ENCODE results near the gene EPS8L2. TPM values are rescaled to one million over a fixed set of nuclear protein-coding genes. Genes with fewer than 3 reads are reported as not detected.
A peak's percentile ranks its signal among the peaks of the same experiment; 100 is the strongest.

EPS8L2 gene
- total RNA-seq, 1 experiment from 2014 or later = 0.90 TPM

DNA sequence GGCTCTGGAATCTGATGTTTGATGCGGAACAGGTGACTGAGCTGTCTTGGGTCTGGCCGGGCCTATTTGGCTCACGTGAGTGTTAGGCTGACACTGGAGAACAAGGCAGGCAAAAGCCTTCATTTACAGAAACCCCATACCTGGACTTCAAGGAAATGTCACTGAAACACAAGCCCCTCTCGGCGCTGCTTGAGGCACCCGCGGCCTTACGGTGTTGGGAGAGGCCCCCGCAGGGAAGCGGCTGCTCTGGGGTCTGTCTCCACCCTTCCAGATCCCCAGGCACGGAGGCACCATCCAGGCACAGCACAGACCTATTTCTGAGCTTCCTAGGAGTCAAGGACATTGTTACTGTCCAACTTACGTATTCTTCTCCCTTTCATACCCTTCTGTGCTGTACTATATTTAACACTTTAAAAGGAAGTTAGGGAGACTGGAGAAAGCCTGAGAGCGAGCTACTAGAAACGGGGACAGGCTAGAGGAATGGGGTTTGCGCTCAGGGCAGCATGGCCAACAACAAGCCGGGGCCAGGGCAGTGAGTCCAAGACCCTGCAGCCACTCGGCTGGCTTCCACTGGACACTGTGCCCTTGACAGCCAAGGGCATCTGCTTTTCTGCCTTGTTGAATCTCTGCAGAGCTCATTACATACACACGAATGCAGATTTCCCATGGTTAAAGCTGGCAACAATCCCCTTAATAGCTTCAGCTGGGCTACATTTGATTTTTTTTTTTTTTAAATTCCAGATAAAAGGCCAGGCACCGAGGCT, 45.2 kb upstream of the EPS8L2 start:
- Histone ChIP-seq H3K4me1 (ENCODE audit: insufficient read depth, low read length, poor library complexity, severe bottlenecking) (peaks cover 15% of the 10 kb centered on the region), H3K36me3 (ENCODE audit: insufficient read depth, low read length, poor library complexity, severe bottlenecking) (peaks cover 6% of the 10 kb centered on the region), H3K27ac (ENCODE audit: low read depth, low read length, poor library complexity, severe bottlenecking) (no peak overlapping the region), H3K4me3 (ENCODE audit: low read depth, low read length, poor library complexity, severe bottlenecking) (no peak overlapping the region), H3K27me3 (replicated peaks; ENCODE audit: insufficient read depth, low read depth, low read length, poor library complexity) (no peaks in the 10 kb centered on the region), H3K9me3 (ENCODE audit: low read depth, low read length, poor library complexity, severe bottlenecking) (no peaks in the 10 kb centered on the region)
- intact Hi-C loops (cut with micrococcal nuclease; ENCODE audit: unreplicated experiment) = loop anchor here (5.0 kb wide), 1 partner anchor 61 kb away; no protein-coding TSS in a partner anchor
- POLR2A ChIA-PET (ENCODE audit: low non-redundant PET) = no interaction called here
- BruUV-seq (replicated peaks) = no TSS peak
- CTCF ChIA-PET = interaction anchor here (0.6 kb wide), 1 partner anchor 106 kb away, joined by 5 read pairs; no protein-coding TSS in a partner anchor
- no peak for DNase-seq (ENCODE audit: low spot score)
- no peak for TF ChIP-seq EZH2 (IDR thresholded peaks at IDR 0.05; ENCODE audit: borderline replicate concordance, low read depth, low read length, poor library complexity, severe bottlenecking)
- TF ChIP-seq, protein P1, sequence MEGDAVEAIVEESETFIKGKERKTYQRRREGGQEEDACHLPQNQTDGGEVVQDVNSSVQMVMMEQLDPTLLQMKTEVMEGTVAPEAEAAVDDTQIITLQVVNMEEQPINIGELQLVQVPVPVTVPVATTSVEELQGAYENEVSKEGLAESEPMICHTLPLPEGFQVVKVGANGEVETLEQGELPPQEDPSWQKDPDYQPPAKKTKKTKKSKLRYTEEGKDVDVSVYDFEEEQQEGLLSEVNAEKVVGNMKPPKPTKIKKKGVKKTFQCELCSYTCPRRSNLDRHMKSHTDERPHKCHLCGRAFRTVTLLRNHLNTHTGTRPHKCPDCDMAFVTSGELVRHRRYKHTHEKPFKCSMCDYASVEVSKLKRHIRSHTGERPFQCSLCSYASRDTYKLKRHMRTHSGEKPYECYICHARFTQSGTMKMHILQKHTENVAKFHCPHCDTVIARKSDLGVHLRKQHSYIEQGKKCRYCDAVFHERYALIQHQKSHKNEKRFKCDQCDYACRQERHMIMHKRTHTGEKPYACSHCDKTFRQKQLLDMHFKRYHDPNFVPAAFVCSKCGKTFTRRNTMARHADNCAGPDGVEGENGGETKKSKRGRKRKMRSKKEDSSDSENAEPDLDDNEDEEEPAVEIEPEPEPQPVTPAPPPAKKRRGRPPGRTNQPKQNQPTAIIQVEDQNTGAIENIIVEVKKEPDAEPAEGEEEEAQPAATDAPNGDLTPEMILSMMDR (conservative IDR thresholded peaks at IDR 0.05; ENCODE audit: low read depth, low read length) = no peak

DNA sequence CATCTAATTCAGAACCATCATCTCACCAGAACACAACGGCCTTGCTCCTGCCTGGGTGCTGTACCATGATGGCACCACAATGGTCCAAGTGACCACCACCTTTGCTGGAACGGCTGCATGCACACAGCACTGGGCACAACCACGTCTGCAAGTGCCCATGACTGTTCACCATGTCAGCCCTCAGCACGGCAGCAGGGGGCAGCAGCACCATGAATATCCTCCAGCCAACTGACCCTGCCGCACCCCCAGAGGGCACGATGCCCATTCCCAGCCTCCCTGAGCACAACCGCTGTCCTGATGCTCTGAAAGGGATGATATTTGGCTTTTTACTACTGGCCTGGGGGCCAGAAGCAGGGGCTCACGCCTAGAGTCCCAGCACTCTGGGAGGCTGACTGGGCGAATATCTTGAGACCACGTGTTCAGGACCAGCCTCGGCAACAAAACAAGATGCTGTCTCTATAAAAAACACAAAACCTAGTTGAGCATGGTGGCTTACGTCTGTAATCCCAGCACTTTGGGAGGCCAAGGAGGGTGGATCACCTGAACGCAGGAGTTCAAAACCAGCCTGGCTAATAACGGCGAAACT, 43.2 kb upstream of the EPS8L2 start:
- intact Hi-C loops (cut with micrococcal nuclease; ENCODE audit: unreplicated experiment) = loop anchor here (5.0 kb wide), 1 partner anchor 60 kb away; no protein-coding TSS in a partner anchor
- peaks cover 9% of the 10 kb centered on the region for H3K36me3 ChIP-seq (ENCODE audit: insufficient read depth, low read length, poor library complexity, severe bottlenecking)
- TF ChIP-seq EZH2 (IDR thresholded peaks at IDR 0.05; ENCODE audit: borderline replicate concordance, low read depth, low read length, poor library complexity, severe bottlenecking) = no peak
- TF ChIP-seq, protein P1 (conservative IDR thresholded peaks at IDR 0.05; ENCODE audit: low read depth, low read length) = peak; percentile 69
- H3K27me3 ChIP-seq (replicated peaks; ENCODE audit: insufficient read depth, low read depth, low read length, poor library complexity) = no peaks in the 10 kb centered on the region
- peak; percentile 41 for DNase-seq (ENCODE audit: low spot score)
- H3K4me1 ChIP-seq (ENCODE audit: insufficient read depth, low read length, poor library complexity, severe bottlenecking) = peaks cover 18% of the 10 kb centered on the region
- H3K27ac ChIP-seq (ENCODE audit: low read depth, low read length, poor library complexity, severe bottlenecking) = no peak overlapping the region
- no peaks in the 10 kb centered on the region for H3K9me3 ChIP-seq (ENCODE audit: low read depth, low read length, poor library complexity, severe bottlenecking)
- ChIA-PET POLR2A (ENCODE audit: low non-redundant PET) (no interaction called here), CTCF (no interaction called here)
- no peak overlapping the region for H3K4me3 ChIP-seq (ENCODE audit: low read depth, low read length, poor library complexity, severe bottlenecking)
- no TSS peak for BruUV-seq (replicated peaks)

DNA sequence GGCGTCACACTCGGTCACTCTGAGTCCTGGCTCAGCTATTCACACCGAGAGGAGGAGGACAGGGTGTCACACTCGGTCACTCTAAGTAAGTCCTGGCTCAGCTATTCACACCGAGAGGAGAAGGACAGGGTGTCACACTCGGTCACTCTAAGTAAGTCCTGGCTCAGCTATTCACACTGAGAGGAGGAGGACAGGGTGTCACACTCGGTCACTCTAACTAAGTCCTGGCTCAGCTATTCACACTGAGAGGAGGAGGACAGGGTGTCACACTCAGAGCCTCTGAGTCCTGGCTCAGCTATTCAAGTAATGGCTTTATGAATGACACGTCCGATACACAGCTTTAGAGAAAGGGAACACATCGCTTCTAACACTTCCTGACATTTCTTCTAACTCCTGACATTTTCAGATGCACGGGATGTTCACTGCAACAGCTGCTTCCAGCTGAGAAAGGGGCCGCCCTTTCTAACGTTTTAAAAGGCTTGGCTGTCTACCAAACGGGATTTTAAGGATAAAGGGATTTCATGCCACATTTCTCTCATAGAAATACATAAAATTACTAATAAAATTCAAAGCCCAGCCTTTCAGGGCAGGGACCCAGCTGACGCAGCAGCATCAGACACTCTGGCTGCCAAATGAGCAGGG, 40.8 kb upstream of the EPS8L2 start:
- Histone ChIP-seq H3K9me3 (ENCODE audit: low read depth, low read length, poor library complexity, severe bottlenecking) (no peaks in the 10 kb centered on the region), H3K27me3 (replicated peaks; ENCODE audit: insufficient read depth, low read depth, low read length, poor library complexity) (no peaks in the 10 kb centered on the region), H3K4me1 (ENCODE audit: insufficient read depth, low read length, poor library complexity, severe bottlenecking) (peaks cover 17% of the 10 kb centered on the region), H3K4me3 (ENCODE audit: low read depth, low read length, poor library complexity, severe bottlenecking) (no peak overlapping the region), H3K36me3 (ENCODE audit: insufficient read depth, low read length, poor library complexity, severe bottlenecking) (peaks cover 9% of the 10 kb centered on the region), H3K27ac (ENCODE audit: low read depth, low read length, poor library complexity, severe bottlenecking) (peak overlapping the region; percentile 47)
- BruUV-seq (replicated peaks) = no TSS peak
- CTCF ChIA-PET = no interaction called here
- no peak for TF ChIP-seq EZH2 (IDR thresholded peaks at IDR 0.05; ENCODE audit: borderline replicate concordance, low read depth, low read length, poor library complexity, severe bottlenecking)
- TF ChIP-seq, protein P1 (conservative IDR thresholded peaks at IDR 0.05; ENCODE audit: low read depth, low read length) = no peak
- POLR2A ChIA-PET (ENCODE audit: low non-redundant PET) = no interaction called here
- DNase-seq (ENCODE audit: low spot score) = peak; percentile 78
- intact Hi-C loops (cut with micrococcal nuclease; ENCODE audit: unreplicated experiment) = no loop called here

All from A673 (cell line).